Dedifferentiated amniotic fluid mesenchymal stem cell (primary cell): ENCODE data around the gene SHISA7.
"Not testable (repeated sequence)": the region's sequence is repeated elsewhere in the genome, so short reads cannot be mapped to it uniquely, and the experiment has no call there.

Experiments used
- DNase-seq: peaks from one replicate; pipeline ENCODE4 v3.0.0-alpha.2; 2016; ENCODE audit errors: extremely low spot score

Gene SHISA7

GRCh38 chr19:55418185-55418584, 24.9 kb downstream of the SHISA7 start:
- DNase-seq: peak; percentile 89

GRCh38 chr19:55410168-55410567, 32.9 kb downstream of the SHISA7 start:
- no peak for DNase-seq

- DNase-seq: not testable (repeated sequence)
Measured at GRCh38 chr19:55409179-55409578, 33.9 kb downstream of the SHISA7 start.

GRCh38 chr19:55408533-55408872, 34.6 kb downstream of the SHISA7 start:
- DNase-seq: no peak

- peak; percentile 99 for DNase-seq
Measured at GRCh38 chr19:55407800-55408532, 35.1 kb downstream of the SHISA7 start.

- DNase-seq: not testable (repeated sequence)
Measured at GRCh38 chr19:55407550-55407799, 35.6 kb downstream of the SHISA7 start, which contains the start of gene UBE2S. Gene UBE2S, minus strand, starts transcription at chr19:55407788. Its CDS starts 199 bp downstream, at chr19:55407589.

GRCh38 chr19:55406826-55407549, 36.1 kb downstream of the SHISA7 start:
- no peak for DNase-seq

- DNase-seq: no peak
Measured at GRCh38 chr19:55406091-55406825, 36.8 kb downstream of the SHISA7 start.

GRCh38 chr19:55405638-55406037, 37.5 kb downstream of the SHISA7 start:
- no peak for DNase-seq

- DNase-seq: no peak
Measured at GRCh38 chr19:55402509-55402908, 40.6 kb downstream of the SHISA7 start.

GRCh38 chr19:55401390-55401789, 41.7 kb downstream of the SHISA7 start:
- not testable (repeated sequence) for DNase-seq

GRCh38 chr19:55400281-55401087, 42.6 kb downstream of the SHISA7 start:
- no peak for DNase-seq

GRCh38 chr19:55398200-55398925, 44.7 kb downstream of the SHISA7 start:
- DNase-seq: no peak

- DNase-seq: no peak
Measured at GRCh38 chr19:55392820-55393761, 50.0 kb downstream of the SHISA7 start.

- DNase-seq: no peak
Measured at GRCh38 chr19:55391702-55392615, 51.1 kb downstream of the SHISA7 start.

- DNase-seq: no peak
Measured at GRCh38 chr19:55391191-55391670, 51.9 kb downstream of the SHISA7 start.

GRCh38 chr19:55390461-55390880, 52.6 kb downstream of the SHISA7 start:
- no peak for DNase-seq

- DNase-seq: no peak
Measured at GRCh38 chr19:55389386-55390317, 53.4 kb downstream of the SHISA7 start.
